B cell (primary cell): Measurements from ENCODE around the gene SLC9A7.

Source experiments
- CTCF ChIP-seq: fragments of 200-600 bp; IDR thresholded peaks from one replicate; pipeline ENCODE4 v1.8.0; 2022; ENCODE audit warnings: antibody characterized with exemption, mild to moderate bottlenecking
- EZH2 ChIP-seq: IDR thresholded peaks from 2 replicates; pipeline ENCODE4 v1.6.1; 2012; ENCODE audit warnings: borderline replicate concordance, low read depth, mild to moderate bottlenecking, moderate library complexity, low read length; ENCODE audit not compliant: insufficient read depth, poor library complexity, severe bottlenecking

DNA sequence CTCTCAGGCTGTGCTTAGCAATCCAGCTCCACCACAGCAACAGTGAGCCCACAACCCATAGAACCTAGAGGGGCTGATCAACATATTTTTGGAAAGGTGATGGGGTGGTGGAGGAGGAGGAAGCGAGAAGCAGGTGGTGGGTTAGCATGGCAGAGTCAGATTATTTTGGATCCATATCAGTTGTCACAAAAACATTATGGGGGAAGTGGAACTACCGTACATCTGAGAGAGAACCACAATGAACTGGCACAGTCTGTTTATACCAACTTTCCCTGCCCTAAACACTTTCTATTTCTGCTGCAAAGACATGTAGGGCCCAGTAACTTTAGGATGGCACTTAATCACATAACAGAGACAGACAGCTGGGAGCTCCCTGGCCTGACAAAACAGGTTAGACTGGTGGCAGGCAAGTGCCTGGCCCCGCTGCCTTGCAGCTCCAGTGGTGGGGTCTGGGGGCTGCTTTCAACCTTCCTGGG lies 4.3 kb downstream of the SLC9A7 start:
- no peak for TF ChIP-seq CTCF
- no peak for TF ChIP-seq EZH2
